RKO (cell line): ENCODE data around the gene PAQR8.
A peak's percentile ranks its signal among the peaks of the same experiment; 100 is the strongest.
"Not testable (repeated sequence)": the region's sequence is repeated elsewhere in the genome, so short reads cannot be mapped to it uniquely, and the experiment has no call there.

Experiments
- DNase-seq: peaks from one replicate; pipeline ENCODE4 v3.0.0-alpha.2; 2016; ENCODE audit warnings: low spot score

Gene PAQR8

DNA sequence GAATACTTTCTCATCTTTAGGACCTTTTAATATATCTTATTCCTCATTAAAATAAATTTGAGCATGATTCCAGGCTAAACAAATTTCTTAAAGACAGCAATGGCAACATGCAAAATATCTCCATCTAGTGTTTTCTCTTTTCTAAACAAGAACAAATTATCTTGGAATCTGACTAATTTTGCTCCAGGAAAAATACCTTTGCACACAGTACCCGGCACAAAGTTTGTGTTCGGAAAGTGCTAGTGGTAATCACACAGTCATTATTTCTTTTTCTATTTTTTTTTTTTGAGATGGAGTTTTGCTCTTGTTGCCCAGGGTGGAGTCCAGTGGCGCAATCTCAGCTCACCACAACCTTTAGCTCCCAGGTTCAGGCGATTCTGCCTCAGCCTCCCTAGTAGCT, 50.0 kb downstream of the PAQR8 start:
- no peak for DNase-seq

DNA sequence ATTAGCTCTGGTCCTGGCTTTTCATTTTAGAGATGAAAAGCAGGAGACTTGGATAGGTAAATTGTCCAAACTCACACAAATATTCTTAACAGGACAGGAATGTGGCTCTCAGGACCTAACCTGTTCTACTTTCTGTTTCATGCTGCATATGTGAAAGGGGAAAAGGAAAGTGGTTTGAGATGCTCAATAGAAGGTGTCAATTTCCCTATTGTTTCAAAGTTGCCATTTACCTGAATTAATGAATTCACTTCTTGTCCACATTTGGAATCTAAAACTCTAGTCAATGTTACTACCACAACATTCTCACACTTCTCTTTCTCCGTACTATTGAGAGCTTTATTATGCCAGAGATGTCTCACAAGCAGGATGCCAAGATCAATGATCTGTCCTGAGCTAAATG, 53.4 kb downstream of the PAQR8 start:
- DNase-seq, result no peak

GRCh38 chr6:52415917-52416628, 54.1 kb downstream of the PAQR8 start:
- DNase-seq, result no peak

GRCh38 chr6:52416629-52417151, 54.7 kb downstream of the PAQR8 start:
- DNase-seq, result peak; percentile 55

- DNase-seq, result no peak
Observed at GRCh38 chr6:52417675-52418111, 55.7 kb downstream of the PAQR8 start.

DNA sequence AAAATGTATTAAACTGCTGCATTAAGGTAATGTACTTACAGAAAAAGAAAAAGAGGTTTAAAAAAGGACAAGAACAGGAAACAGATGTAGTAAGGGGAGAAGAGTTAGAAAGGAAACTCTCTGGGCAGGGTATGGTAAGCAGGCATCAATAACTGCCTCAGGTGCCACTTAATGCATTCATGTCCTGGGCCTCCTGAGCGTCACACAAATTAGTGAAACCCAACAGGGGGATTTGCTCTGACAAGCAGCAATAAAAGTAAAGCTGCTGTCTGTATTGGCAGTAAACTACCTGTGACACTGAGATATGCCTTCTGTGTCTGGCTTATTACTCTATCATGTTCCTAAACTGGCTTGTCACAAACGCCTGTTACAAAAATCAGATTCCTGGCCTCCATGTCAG, 56.7 kb downstream of the PAQR8 start:
- DNase-seq, result no peak

GRCh38 chr6:52419809-52420667, 58.1 kb downstream of the PAQR8 start, which contains the start of gene EFHC1:
Gene EFHC1 (plus strand): TSS chr6:52420342. CDS start chr6:52420411, 69 bp downstream.
- DNase-seq, result peak; percentile 98

- DNase-seq, result peak; percentile 68
Observed at GRCh38 chr6:52420668-52421358, 58.9 kb downstream of the PAQR8 start.

GRCh38 chr6:52422156-52422555, 60.2 kb downstream of the PAQR8 start:
- DNase-seq, result no peak

DNA sequence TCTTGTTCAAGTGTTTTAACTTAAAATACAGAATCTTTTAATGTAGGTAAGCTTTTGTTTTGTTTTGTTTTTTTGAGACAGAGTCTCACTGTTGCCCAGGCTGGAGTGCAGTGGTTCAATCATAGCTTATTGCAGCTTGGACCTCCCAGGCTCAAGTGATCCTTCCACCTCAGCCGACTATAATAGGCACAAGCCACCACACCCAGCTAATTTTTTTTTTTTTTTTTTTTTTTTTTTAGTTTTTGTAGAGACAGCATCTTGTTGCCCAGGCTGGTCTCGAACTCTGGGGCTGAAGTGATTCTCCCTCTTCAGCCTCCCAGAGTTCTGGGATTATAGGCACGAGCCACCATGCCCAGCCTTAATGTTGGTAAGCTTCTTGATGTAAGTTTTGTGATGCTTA, 61.5 kb downstream of the PAQR8 start:
- no peak for DNase-seq

- peak; percentile 57 for DNase-seq
Observed at GRCh38 chr6:52423971-52424381, 62.0 kb downstream of the PAQR8 start.

DNA sequence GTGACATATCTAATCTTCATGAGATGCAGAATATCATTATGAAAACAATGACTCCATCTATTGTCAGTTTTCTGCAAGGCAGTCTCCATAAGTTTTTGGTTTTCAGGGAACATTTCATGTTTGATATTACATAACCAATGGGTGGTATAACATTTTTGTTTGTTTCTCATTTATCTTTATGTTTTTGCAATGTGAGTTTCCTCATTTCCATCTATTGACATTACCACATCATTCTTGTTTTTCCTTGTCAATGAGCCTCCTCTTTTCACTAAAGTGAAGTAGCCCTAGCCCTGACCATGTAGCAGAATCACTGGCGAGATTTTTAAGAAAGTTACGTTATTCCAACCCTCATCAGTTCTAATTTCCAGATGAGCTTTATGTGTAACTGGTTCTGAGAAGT, 62.6 kb downstream of the PAQR8 start:
- DNase-seq, result no peak

DNA sequence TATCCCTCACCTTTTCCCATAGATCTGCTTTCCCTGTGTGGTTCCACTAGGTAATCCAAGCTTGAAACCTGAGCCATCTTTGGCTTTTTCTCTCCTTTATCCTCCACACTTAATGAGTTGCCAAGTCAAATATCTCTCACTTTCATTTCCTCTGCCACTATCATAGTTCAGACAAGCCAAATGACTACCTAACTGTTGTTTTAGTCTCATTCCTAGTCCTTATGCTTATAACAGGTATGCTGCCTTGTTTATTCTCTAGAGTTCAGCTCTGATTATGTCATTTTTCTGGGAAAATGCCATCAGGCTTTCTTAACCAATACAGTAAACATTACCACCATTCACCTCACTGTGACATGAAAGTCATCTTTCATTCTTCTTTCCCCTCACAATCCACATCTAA, 64.7 kb downstream of the PAQR8 start:
- no peak for DNase-seq

DNA sequence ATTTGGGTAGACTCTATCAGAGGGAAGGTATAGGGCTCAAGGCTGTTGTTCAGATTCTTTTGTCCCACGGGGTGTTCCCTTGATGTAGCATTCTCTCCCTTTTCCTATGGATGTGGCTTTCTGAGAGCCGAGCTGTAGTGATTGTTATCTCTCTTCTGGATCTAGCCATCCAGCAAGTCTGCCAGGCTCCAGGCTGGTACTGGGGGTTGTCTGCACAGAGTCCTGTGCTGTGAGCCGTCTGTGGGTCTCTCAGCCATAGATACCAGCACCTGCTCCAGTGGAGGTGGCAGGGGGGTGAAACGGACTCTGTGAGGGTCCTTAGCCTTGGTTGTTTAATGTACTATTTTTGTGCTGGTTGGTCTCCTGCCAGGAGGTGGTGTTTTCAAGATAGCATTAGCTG, 71.3 kb downstream of the PAQR8 start:
- DNase-seq, result not testable (repeated sequence)

GRCh38 chr6:52435345-52435744, 73.4 kb downstream of the PAQR8 start:
- DNase-seq, result no peak

- no peak for DNase-seq
Observed at GRCh38 chr6:52438926-52439325, 77.0 kb downstream of the PAQR8 start.

GRCh38 chr6:52454556-52454955, 92.6 kb downstream of the PAQR8 start:
- DNase-seq, result no peak

DNA sequence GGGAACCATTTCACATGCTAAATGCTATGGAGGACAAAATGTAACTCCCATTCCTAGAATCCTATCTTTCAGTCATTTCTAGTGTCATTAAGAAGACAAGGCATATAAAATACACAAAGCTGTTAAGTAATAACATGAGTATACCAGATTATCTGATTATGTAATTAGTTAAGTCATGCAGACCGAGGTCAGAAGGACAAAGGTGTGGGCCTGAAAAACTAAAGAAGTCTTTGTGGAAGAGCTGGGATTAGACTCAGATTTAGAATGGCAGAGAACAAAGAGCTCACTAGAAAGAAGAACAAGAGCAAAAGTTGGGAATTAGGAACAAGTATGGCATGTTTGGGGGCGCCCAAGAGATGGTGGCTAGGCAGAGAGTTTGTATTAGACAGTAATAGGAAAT, 95.1 kb downstream of the PAQR8 start:
- DNase-seq, result no peak
